Measurements from ENCODE around the gene NRP2.

GRCh38 chr2:205694256-205694655 lies 12.0 kb downstream of the NRP2 start:
- TF ChIP-seq, protein P1, sequence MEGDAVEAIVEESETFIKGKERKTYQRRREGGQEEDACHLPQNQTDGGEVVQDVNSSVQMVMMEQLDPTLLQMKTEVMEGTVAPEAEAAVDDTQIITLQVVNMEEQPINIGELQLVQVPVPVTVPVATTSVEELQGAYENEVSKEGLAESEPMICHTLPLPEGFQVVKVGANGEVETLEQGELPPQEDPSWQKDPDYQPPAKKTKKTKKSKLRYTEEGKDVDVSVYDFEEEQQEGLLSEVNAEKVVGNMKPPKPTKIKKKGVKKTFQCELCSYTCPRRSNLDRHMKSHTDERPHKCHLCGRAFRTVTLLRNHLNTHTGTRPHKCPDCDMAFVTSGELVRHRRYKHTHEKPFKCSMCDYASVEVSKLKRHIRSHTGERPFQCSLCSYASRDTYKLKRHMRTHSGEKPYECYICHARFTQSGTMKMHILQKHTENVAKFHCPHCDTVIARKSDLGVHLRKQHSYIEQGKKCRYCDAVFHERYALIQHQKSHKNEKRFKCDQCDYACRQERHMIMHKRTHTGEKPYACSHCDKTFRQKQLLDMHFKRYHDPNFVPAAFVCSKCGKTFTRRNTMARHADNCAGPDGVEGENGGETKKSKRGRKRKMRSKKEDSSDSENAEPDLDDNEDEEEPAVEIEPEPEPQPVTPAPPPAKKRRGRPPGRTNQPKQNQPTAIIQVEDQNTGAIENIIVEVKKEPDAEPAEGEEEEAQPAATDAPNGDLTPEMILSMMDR (conservative IDR thresholded peaks at IDR 0.05; ENCODE audit: low read depth, low read length): no peak
- TF ChIP-seq EZH2 (IDR thresholded peaks at IDR 0.05; ENCODE audit: low read length, unreplicated experiment): no peak
